K562 (cell line): ENCODE results near the gene UCHL5. TPM values are rescaled to one million over a fixed set of nuclear protein-coding genes. Genes with fewer than 3 reads are reported as not detected.

ENCODE experiments used
- ATAC-seq: fragments of 200-7000 bp; cut with Tn5 transposase; 3 replicates; pipeline ENCODE4 v1.9.1; 2020; ENCODE audit warnings: moderate library complexity
- BruUV-seq: library from RNA; stranded (reverse); fragments of 400-500 nt; replicated peaks from 2 replicates; lab custom pipeline; 2021; lab: Mats Ljungman, UMichigan
- CTCF ChIA-PET: fragments of 300-600 bp; formaldehyde crosslinking; extraction: SDS; loops from one replicate; lab custom pipeline; 2021; ENCODE audit warnings: low intra/inter-chr PET ratio; lab: Yijun Ruan, JAX
- POLR2A ChIA-PET: fragments of 300-600, 350-650 bp; sonication (Branson Sonifier 250); formaldehyde crosslinking; extraction: SDS; loops from one replicate; lab custom pipeline; 2021; ENCODE audit warnings: antibody characterized with exemption, inconsistent platforms; lab: Yijun Ruan, JAX
- DNase-seq, 4 experiments: peaks; one replicate each; pipeline versions ENCODE4 v3.0.0 to v3.0.0-alpha.2; 2011 to 2018; ENCODE audit warnings: low spot score in 3 of 4, mixed read lengths in 3 of 4; ENCODE audit errors: extremely low read depth in 1 of 4
- FAIRE-seq: peaks from 2 replicates; lab custom pipeline; 2011; peaks lifted over from hg19 to GRCh38; lab: Jason Lieb, UNC
- H2AFZ ChIP-seq: 2 replicates; pipeline ENCODE4 v1.6.0; 2011; ENCODE audit warnings: low read depth, low read length, control low read depth, inconsistent platforms
- H3K27ac ChIP-seq: fragments of 200-600 bp; 3 replicates; pipeline ENCODE4 v1.8.0; 2011; ENCODE audit warnings: low read depth, mild to moderate bottlenecking, control low read depth, inconsistent platforms, low read length, moderate library complexity, mixed read lengths; ENCODE audit errors: extremely low read depth
- H3K27me3 ChIP-seq, 2 experiments: fragments of 300-600 bp in 1 of 2; 2 replicates in 1 of 2; 3 replicates in 1 of 2; pipeline versions ENCODE4 v1.6.0 to v1.8.0; 2011; ENCODE audit warnings: inconsistent platforms in 2 of 2, low read length in 2 of 2, mild to moderate bottlenecking in 1 of 2, mixed read lengths in 1 of 2, moderate library complexity in 1 of 2; ENCODE audit not compliant: control insufficient read depth in 2 of 2, insufficient read depth in 2 of 2
- H3K36me3 ChIP-seq: fragments of 300-600 bp; 3 replicates; pipeline ENCODE4 v1.8.0; 2011; ENCODE audit warnings: mild to moderate bottlenecking, low read length, inconsistent platforms; ENCODE audit not compliant: control insufficient read depth, insufficient read depth
- H3K4me1 ChIP-seq, 2 experiments: fragments of 200-600 bp in 1 of 2; replicated peaks in 1 of 2; 2 replicates in 1 of 2; 3 replicates in 1 of 2; pipeline versions ENCODE4 v1.5.1 to v1.8.0; 2011; ENCODE audit warnings: inconsistent platforms in 2 of 2, low read length in 2 of 2, mild to moderate bottlenecking in 1 of 2, mixed read lengths in 1 of 2, moderate library complexity in 1 of 2; ENCODE audit not compliant: control insufficient read depth in 2 of 2, insufficient read depth in 2 of 2
- H3K4me2 ChIP-seq: 2 replicates; pipeline ENCODE4 v1.6.1; 2011; ENCODE audit warnings: low read length, control low read depth, inconsistent platforms, mixed read lengths; ENCODE audit not compliant: insufficient read depth
- H3K4me3 ChIP-seq: fragments of 200-600 bp; sonication (generic), shearing (Covaris generic); 2 replicates; pipeline ENCODE4 v1.5.1; 2016; ENCODE audit warnings: control low read depth, inconsistent platforms
- H3K79me2 ChIP-seq: fragments of 200-600 bp; 3 replicates; pipeline ENCODE4 v1.8.0; 2011; ENCODE audit warnings: low read length, inconsistent platforms; ENCODE audit not compliant: control insufficient read depth, insufficient read depth
- H3K9ac ChIP-seq, 2 experiments: 2 replicates each; pipeline versions ENCODE4 v1.6.0 to v1.6.1; 2011; ENCODE audit warnings: low read depth in 2 of 2, low read length in 2 of 2, control low read depth in 1 of 2, inconsistent platforms in 1 of 2, mild to moderate bottlenecking in 1 of 2, mixed read lengths in 1 of 2; ENCODE audit not compliant: insufficient read depth in 1 of 2
- H3K9me1 ChIP-seq: one replicate; pipeline ENCODE4 v1.6.0; 2011; ENCODE audit warnings: inconsistent platforms, mild to moderate bottlenecking, low read length, moderate library complexity; ENCODE audit not compliant: control insufficient read depth, insufficient read depth
- H3K9me3 ChIP-seq: replicated peaks from 2 replicates; pipeline ENCODE4 v1.5.1; 2011; ENCODE audit warnings: low read depth, low read length, inconsistent platforms; ENCODE audit not compliant: control insufficient read depth, insufficient read depth
- H4K20me1 ChIP-seq: replicated peaks from 2 replicates; pipeline ENCODE4 v1.6.1; 2011; ENCODE audit warnings: low read length, inconsistent platforms, mixed read lengths; ENCODE audit not compliant: control insufficient read depth, insufficient read depth
- ADNP ChIP-seq: fragments of 200-800 bp; sonication (Bioruptor generic); IDR thresholded peaks from 2 replicates; pipeline ENCODE4 v1.6.1; 2016; ENCODE audit warnings: missing genetic modification characterization, missing compliant biosample characterization
- CREB1 ChIP-seq, 2 experiments: sonication (generic) in 1 of 2; formaldehyde crosslinking in 1 of 2; IDR thresholded peaks; 2 replicates each; pipeline versions ENCODE4 v1.6.1 to v1.8.0; 2012 to 2022; ENCODE audit warnings: inconsistent platforms in 1 of 2, mild to moderate bottlenecking in 1 of 2, missing genetic modification reagents in 1 of 2, moderate library complexity in 1 of 2
- FOSL1 ChIP-seq: fragments of 200-800 bp; sonication (Bioruptor generic); conservative IDR thresholded peaks from 2 replicates; pipeline ENCODE4 v1.6.1; 2016; ENCODE audit warnings: missing genetic modification characterization, missing compliant biosample characterization
- GTF2A2 ChIP-seq: IDR thresholded peaks from 2 replicates; pipeline ENCODE4 v1.6.1; 2016; ENCODE audit warnings: mild to moderate bottlenecking, missing genetic modification characterization, missing compliant biosample characterization
- HNRNPUL1 ChIP-seq: fragments of 200-400 bp; formaldehyde crosslinking; IDR thresholded peaks from 2 replicates; pipeline ENCODE4 v1.6.1; 2017; ENCODE audit warnings: low read length
- NFE2L1 ChIP-seq: fragments of 450-650 bp; IDR thresholded peaks from 2 replicates; pipeline ENCODE4 v1.6.1; 2016; ENCODE audit warnings: missing genetic modification characterization, low read depth, mild to moderate bottlenecking, missing compliant biosample characterization, moderate library complexity, borderline replicate concordance
- SMARCA5 ChIP-seq: fragments of 450-650 bp; IDR thresholded peaks from 2 replicates; pipeline ENCODE4 v1.6.1; 2016
- STAG1 ChIP-seq: sonication (generic); formaldehyde crosslinking; IDR thresholded peaks from 2 replicates; pipeline ENCODE4 v1.5.0; 2020; ENCODE audit warnings: missing genetic modification reagents, borderline replicate concordance
- TRIM24 ChIP-seq, 2 experiments: fragments of 450-650 bp; IDR thresholded peaks; 2 replicates each; pipeline ENCODE4 v1.6.1; 2016
- WGBS: fragments of 100-300 bp; shearing (Covaris generic); methylation state at CpG from one replicate; pipeline ENCODE4 v1.1.6; 2016; ENCODE audit warnings: low coverage, mixed read lengths; ENCODE audit not compliant: insufficient coverage; ENCODE audit errors: missing lambda C conversion rate; 5-methylcytosine and 5-hydroxymethylcytosine counted together
- in situ Hi-C: fragments of 300-500 bp; cut with MboI; formaldehyde crosslinking; loops from 4 replicates; pipeline ENCODE4 v1.15.0; 2018; ENCODE audit warnings: inconsistent platforms, mixed read lengths
- intact Hi-C: fragments of 100-400 bp; cut with micrococcal nuclease; formaldehyde crosslinking; loops from 2 replicates; pipeline ENCODE4 v1.14.2; 2022
- polyA plus RNA-seq, 8 experiments: library from polyadenylated mRNA; depleted of rRNA in 4 of 8; stranded (reverse) in 5 of 8; unstranded in 3 of 8; fragments of >200 nt; fragmentation: Nextera tagmentation in 2 of 8; fragmentation: Illumina TruSeq in 1 of 8; extraction: Ambion mirVana in 2 of 8; extraction: Trizol in 1 of 8; gene quantifications; 2 replicates each; pipeline versions ENCODE4 v1.2.1 to v1.2.3, GENCODE V29; 2011 to 2014; ENCODE audit warnings: inconsistent platforms in 1 of 8, missing spikeins in 1 of 8
- total RNA-seq, 7 experiments: library from RNA; depleted of rRNA in 6 of 7; stranded (reverse); fragments of >200 nt in 6 of 7; fragmentation: Illumina TruSeq in 2 of 7; extraction: Trizol in 2 of 7; gene quantifications; 2 replicates each; pipeline versions ENCODE4 v1.2.1 to v1.2.3, GENCODE V29; 2011 to 2021; ENCODE audit warnings: low replicate concordance in 1 of 7
- TF ChIP-seq, protein P1 (sequence below): sonication (generic); formaldehyde crosslinking; IDR thresholded peaks from 2 replicates; pipeline ENCODE4 v1.8.0; 2022; ENCODE audit warnings: mild to moderate bottlenecking, missing genetic modification reagents
- TF ChIP-seq, protein P2 (sequence below): fragments of 450-650 bp; formaldehyde crosslinking; IDR thresholded peaks from 2 replicates; pipeline ENCODE4 v1.4.0; 2022; ENCODE audit warnings: missing genetic modification characterization
- TF ChIP-seq, protein P3 (sequence below), 2 experiments: fragments of 450-650 bp in 1 of 2; sonication (generic) in 1 of 2; formaldehyde crosslinking in 1 of 2; IDR thresholded peaks in 1 of 2; conservative IDR thresholded peaks in 1 of 2; 2 replicates each; pipeline versions ENCODE4 v1.6.1 to v1.8.1; 2016 to 2023; ENCODE audit warnings: mild to moderate bottlenecking in 2 of 2, moderate library complexity in 2 of 2, inconsistent platforms in 1 of 2, missing genetic modification reagents in 1 of 2
- TF ChIP-seq, protein P4 (sequence below): fragments of 450-650 bp; IDR thresholded peaks from 2 replicates; pipeline ENCODE4 v1.6.1; 2016

Gene UCHL5
- total and polyA plus RNA-seq, 9 of the 15 experiments (the other 6 are each of a cell fraction or from before 2014, with no cell fraction given), result 61.0 to 206 (median 122) TPM

DNA sequence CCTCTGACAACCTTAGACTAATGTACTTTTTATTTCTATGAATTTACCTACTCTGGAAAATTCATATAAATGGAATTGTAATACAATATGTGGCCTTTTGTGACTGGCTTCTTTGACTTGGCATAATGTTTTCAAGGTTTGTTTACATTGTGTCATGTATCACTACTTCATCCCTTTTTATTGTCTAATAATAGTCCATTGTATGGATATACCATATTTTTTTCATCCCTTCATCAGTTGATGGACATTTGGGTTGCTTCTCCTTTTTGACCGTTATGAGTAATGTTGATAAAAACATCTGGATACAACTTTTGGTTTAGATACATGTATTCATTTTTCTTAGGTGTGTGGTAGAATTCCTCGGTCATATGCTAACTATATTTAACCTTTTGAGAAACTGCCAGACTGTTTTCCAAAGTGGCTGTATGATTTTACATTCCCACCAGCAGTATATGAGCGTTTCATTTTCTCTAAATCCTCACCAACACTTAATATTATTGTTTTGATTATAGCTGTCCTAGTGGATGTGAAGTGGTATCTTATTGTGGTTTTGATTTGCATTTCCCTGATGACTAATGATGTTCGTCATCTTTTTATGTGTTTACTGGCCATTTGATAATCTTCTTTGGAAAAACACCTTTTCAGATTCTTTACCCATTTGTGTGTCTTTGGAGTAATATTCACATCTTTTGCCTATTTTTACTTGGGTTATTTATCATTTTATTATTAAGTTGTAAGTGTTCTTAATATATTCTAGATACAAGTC is 3.7 kb upstream of the UCHL5 start:
- ATAC-seq, result no peak
- Histone ChIP-seq H3K4me1 (peaks cover 10 to 32% of the 10 kb centered on the region in 2 experiments), H3K9me3 (no peaks in the 10 kb centered on the region), H3K9ac (no peak overlapping the region), H2AFZ (no peak overlapping the region), H4K20me1 (peaks cover 4% of the 10 kb centered on the region), H3K36me3 (peaks cover 19% of the 10 kb centered on the region; the same call in 2 of the 3 replicates), H3K79me2 (peaks cover 98% of the 10 kb centered on the region), H3K27me3 (no peaks in the 10 kb centered on the region), H3K27ac (no peak overlapping the region), H3K9me1 (no peaks in the 10 kb centered on the region), H3K4me3 (no peak overlapping the region), H3K4me2 (no peak overlapping the region; the same call in 1 of the 2 replicates)
- POLR2A ChIA-PET, result interaction anchor here (1.0 to 1.4 kb wide), 2 partner anchors 15 to 30 kb away, joined by 3 to 4 read pairs; no protein-coding TSS in a partner anchor
- no peak for DNase-seq
- WGBS, result 56% methylated on average over 4 of the region's 4 CpGs
- no TSS peak for BruUV-seq
- CTCF ChIA-PET, result no interaction called here
- in situ Hi-C loops (no loop called here), intact Hi-C loops (no loop called here)
- FAIRE-seq, result no peak
- TF ChIP-seq STAG1 (no peak), ADNP (peak; percentile 44; the same call in 1 of the 2 replicates), FOSL1 (tag) (peak; percentile 75), NFE2L1 (tag) (no peak), SMARCA5 (no peak), GTF2A2 (no peak), TRIM24 (IDR thresholded peaks at IDR 0.05) (0 out of 4 replicates have a peak, but pooled peaks of 1 of the 2 experiments have one; percentile 24), HNRNPUL1 (no peak), CREB1 (IDR thresholded peaks at IDR 0.05) (no peak), CREB1 (CRISPR knock-in tag; IDR thresholded peaks at IDR 0.05) (no peak)
- TF ChIP-seq, protein P1, sequence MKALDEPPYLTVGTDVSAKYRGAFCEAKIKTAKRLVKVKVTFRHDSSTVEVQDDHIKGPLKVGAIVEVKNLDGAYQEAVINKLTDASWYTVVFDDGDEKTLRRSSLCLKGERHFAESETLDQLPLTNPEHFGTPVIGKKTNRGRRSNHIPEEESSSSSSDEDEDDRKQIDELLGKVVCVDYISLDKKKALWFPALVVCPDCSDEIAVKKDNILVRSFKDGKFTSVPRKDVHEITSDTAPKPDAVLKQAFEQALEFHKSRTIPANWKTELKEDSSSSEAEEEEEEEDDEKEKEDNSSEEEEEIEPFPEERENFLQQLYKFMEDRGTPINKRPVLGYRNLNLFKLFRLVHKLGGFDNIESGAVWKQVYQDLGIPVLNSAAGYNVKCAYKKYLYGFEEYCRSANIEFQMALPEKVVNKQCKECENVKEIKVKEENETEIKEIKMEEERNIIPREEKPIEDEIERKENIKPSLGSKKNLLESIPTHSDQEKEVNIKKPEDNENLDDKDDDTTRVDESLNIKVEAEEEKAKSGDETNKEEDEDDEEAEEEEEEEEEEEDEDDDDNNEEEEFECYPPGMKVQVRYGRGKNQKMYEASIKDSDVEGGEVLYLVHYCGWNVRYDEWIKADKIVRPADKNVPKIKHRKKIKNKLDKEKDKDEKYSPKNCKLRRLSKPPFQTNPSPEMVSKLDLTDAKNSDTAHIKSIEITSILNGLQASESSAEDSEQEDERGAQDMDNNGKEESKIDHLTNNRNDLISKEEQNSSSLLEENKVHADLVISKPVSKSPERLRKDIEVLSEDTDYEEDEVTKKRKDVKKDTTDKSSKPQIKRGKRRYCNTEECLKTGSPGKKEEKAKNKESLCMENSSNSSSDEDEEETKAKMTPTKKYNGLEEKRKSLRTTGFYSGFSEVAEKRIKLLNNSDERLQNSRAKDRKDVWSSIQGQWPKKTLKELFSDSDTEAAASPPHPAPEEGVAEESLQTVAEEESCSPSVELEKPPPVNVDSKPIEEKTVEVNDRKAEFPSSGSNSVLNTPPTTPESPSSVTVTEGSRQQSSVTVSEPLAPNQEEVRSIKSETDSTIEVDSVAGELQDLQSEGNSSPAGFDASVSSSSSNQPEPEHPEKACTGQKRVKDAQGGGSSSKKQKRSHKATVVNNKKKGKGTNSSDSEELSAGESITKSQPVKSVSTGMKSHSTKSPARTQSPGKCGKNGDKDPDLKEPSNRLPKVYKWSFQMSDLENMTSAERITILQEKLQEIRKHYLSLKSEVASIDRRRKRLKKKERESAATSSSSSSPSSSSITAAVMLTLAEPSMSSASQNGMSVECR, result no peak
- TF ChIP-seq, protein P2, sequence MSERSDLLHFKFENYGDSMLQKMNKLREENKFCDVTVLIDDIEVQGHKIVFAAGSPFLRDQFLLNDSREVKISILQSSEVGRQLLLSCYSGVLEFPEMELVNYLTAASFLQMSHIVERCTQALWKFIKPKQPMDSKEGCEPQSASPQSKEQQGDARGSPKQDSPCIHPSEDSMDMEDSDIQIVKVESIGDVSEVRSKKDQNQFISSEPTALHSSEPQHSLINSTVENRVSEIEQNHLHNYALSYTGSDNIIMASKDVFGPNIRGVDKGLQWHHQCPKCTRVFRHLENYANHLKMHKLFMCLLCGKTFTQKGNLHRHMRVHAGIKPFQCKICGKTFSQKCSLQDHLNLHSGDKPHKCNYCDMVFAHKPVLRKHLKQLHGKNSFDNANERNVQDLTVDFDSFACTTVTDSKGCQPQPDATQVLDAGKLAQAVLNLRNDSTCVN (CRISPR knock-in tag), result no peak
- TF ChIP-seq, protein P3, sequence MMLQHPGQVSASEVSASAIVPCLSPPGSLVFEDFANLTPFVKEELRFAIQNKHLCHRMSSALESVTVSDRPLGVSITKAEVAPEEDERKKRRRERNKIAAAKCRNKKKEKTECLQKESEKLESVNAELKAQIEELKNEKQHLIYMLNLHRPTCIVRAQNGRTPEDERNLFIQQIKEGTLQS (IDR thresholded peaks at IDR 0.05), result peak; percentile 70
- TF ChIP-seq, protein P3 (CRISPR knock-in tag; conservative IDR thresholded peaks at IDR 0.05), result no peak
- TF ChIP-seq, protein P4, sequence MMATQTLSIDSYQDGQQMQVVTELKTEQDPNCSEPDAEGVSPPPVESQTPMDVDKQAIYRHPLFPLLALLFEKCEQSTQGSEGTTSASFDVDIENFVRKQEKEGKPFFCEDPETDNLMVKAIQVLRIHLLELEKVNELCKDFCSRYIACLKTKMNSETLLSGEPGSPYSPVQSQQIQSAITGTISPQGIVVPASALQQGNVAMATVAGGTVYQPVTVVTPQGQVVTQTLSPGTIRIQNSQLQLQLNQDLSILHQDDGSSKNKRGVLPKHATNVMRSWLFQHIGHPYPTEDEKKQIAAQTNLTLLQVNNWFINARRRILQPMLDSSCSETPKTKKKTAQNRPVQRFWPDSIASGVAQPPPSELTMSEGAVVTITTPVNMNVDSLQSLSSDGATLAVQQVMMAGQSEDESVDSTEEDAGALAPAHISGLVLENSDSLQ, result peak; percentile 38; the same call in 1 of the 2 replicates
